HEK293T (cell line): ENCODE data around the gene MDK.

ENCODE experiments used
- ARNT ChIP-seq: fragments of 450-650 bp; IDR thresholded peaks from 2 replicates; pipeline ENCODE4 v1.6.1; 2017; ENCODE audit warnings: mild to moderate bottlenecking
- FOXA1 ChIP-seq: fragments of 450-650 bp; IDR thresholded peaks from 2 replicates; pipeline ENCODE4 v1.6.1; 2016; ENCODE audit warnings: mild to moderate bottlenecking
- LEF1 ChIP-seq: fragments of 450-650 bp; IDR thresholded peaks from 2 replicates; pipeline ENCODE4 v1.6.1; 2017; ENCODE audit warnings: mild to moderate bottlenecking, borderline replicate concordance
- ZNF384 ChIP-seq: fragments of 450-650 bp; IDR thresholded peaks from 2 replicates; pipeline ENCODE4 v1.6.1; 2016

- TF ChIP-seq ARNT: no peak
- no peak for TF ChIP-seq LEF1
- TF ChIP-seq ZNF384: no peak
- no peak for TF ChIP-seq FOXA1
Measured at GRCh38 chr11:46378811-46379481, 2.5 kb upstream of the MDK start.
